Activated T-cell treated with anti-CD3 and anti-CD28 coated beads for 1 hour (primary cell): ENCODE results near the gene ITGA1.
"Not testable (repeated sequence)": the region's sequence is repeated elsewhere in the genome, so short reads cannot be mapped to it uniquely, and the experiment has no call there.

Experiments used
- DNase-seq: peaks from one replicate; pipeline ENCODE4 v3.0.0-alpha.2; 2020; ENCODE audit warnings: low read depth

The ITGA1 gene

DNA sequence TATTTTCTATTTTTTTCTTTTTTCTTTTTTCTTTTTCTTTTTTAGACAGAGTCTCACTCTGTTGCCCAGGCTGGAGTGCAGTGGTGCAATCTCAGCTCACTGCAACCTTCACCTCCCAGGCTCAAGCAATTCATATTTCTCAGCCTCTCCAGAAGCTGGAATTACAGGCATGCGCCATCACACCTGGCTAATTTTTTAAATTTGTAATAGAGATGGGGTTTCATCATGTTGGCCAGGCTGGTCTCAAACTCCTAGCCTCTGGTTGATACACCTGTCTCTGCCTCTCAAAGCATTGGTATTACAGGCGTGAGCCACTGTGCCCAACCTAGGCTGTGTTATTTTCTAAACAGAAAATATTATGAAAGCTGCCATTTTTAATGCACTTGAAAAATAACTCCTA is 78.3 kb downstream of the ITGA1 start:
- DNase-seq: not testable (repeated sequence)

DNA sequence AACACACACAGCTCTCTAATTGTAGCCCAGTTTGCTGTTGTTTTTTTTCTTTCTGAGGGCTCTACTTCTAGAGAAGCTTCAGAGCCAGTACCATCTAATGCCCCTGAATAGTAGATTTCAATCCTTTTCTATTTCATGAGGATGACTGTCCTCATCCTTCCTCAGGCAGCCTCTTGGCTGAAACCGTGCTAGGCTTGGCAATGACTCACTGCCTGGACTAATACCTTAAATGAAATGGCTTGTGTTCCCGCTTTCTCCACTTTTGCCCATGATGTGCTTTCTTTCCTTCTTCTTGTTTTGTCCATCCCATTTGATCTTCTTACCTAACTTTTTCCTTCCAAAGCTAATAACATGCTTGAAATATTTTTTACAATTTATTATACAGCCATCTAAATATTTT is 80.1 kb downstream of the ITGA1 start:
- DNase-seq: no peak

DNA sequence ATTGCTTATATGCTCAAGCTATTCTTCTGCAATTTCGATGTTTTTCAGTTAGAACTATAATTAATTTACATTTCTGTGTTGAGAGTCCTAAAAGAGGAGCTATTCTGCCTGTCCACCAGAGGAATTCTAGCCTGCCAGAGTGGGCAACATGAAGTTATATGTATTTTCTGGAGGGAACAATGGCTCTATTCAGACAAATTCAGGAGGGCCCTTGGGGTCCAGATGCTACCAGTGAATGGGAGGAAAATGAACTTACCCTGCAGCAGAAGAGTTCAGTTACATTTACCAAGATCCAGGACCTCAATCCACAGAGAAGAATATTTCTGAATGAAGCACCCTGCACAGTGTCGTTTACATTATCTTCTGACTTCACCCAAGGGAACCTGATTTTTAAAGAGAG is 80.7 kb downstream of the ITGA1 start:
- DNase-seq: no peak

DNA sequence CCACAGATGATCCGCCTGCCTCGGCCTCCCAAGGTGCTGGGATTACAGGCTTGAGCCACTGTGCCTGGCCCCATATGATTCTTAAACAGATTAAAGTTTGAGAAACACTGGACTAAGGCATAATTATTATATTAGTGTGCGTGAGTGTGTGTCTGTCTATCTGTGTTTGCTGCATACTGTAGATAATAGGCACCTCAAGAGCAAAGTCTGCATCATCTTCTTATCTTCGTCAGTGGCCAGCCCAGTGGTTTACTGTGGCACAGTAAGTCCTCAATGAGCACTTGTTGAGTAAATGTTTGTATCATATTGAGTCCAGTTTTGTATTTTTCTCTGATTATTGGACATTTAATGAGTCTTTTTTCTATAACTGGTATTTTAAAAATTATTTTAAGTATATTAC is 81.7 kb downstream of the ITGA1 start:
- no peak for DNase-seq

DNA sequence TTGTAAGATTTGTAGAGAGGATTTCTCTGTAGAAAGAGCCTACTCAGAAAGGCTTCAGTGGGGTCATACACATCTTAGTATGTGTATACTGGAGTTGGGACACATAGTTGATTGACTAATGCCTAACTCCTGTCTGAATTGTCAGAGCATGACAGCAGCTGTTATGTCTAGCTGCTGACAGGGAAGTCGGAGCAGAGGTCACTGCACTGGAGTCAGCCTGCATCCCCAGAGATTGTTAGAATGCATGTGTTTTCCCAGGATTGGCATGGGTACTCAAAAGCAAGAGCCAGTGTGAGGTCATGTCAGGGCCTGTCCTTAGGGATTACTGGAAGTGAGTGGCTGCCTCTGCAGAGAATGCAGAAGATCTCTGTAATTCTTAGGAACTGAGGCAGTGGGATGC is 82.7 kb downstream of the ITGA1 start:
- no peak for DNase-seq

DNA sequence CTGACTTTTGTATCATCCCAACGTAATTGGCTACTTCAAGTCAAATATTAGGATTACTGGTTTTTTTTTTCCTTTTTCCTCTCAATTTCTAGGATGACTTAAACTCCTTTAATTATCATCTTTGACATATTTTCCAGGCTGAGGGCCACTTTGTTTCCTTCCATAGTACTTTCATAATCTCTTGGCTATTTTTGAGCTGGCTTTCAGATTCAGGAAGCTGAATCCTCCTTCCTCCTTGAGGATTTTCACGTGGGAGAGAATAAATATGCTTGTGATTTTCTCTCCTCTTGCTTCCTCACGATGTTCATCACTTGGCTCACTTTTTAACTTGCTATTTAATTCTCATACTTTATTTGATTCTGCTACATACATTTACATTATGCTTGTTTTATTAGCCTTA is 88.1 kb downstream of the ITGA1 start:
- no peak for DNase-seq

DNA sequence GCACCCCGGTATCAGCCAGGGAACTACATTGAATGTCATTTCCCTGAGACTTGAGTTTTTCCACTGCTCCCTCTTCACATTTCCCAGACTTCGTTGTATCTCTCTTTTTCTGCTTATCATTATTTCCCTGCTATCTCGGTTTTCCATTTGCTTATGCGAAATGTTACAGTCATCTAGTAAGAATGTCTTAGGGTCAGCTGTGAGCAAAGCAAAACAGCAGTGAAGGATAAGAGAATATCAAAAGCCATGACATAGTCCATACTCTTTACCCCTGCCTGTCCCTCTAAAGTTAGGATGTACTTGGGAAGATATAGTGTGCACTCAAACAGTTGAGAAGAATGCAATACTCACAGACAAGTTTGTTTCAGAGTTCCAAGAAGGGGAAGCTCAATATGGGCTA is 88.7 kb downstream of the ITGA1 start:
- no peak for DNase-seq

DNA sequence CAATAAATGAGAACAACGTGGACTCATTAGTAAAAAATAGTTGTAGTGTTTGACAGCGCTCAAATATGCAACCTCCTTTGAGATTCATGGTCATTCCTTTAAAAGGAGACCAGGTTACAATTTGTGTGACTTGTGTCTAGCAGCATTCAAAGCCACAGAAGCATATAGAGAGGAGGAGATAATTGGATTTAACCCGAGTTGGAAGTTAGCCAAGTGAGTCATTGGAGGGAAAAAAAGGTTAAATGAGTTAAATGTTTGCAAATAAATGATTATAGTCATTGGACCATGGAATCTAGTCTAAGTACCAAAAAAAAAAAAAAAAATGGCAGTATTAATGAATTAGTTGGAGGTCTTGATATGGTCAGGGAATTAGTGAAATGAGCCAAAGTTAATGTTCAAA is 90.9 kb downstream of the ITGA1 start:
- DNase-seq: no peak

DNA sequence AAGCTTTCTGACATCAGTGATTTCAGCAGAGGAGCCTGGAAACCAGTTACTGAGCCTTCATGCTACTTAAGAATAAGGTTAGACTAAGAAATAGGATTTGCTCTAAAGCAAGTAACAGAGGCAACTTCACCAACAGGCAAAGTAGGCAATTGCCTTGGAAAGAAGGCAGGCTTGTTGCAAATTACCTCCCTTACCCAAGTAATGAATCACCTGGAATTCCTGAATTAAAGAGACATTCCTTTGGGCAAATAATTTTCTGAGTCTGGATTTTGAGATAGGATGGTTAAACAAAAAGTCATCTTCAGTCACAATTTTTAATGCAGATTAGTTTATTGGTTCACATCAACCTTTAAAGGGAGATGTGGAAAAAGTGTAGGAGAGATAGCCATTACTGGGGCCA is 92.8 kb downstream of the ITGA1 start:
- no peak for DNase-seq

DNA sequence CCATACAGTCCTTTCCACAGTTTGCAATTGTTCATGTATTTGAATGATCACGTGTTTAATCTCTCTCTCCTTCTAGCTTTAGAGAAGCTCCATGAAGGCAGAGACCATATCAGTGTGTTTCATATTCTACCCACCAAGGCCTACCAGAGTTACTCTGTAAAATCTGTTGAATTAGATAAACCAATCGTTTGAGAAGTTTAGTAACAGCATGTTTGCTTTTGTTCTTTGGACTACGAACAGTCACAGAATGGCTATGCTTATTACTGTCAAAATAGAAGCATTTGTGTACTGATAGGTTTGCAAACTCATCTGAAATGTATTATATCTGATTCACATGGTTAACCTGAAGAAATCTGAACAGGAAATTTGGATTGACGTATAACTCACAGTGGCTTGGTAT is 93.8 kb downstream of the ITGA1 start:
- no peak for DNase-seq

DNA sequence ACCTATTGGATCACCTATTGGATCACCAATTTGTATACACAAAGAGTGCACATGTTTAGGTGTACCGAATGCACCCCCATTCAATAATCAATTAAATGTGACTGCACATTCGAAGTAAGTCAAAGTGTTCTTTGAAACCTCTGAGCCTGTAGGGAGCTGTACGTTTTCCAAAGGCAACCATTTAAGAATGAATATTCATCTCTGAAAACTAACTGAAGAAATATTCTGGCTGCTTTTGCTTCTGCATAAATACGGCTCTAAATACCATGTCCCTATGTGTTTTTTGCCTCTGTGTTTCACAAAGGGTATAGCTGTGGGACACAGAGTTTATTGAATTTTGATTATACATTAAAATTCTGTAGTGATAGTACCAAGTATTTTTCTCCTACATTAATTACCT is 95.4 kb downstream of the ITGA1 start:
- no peak for DNase-seq

DNA sequence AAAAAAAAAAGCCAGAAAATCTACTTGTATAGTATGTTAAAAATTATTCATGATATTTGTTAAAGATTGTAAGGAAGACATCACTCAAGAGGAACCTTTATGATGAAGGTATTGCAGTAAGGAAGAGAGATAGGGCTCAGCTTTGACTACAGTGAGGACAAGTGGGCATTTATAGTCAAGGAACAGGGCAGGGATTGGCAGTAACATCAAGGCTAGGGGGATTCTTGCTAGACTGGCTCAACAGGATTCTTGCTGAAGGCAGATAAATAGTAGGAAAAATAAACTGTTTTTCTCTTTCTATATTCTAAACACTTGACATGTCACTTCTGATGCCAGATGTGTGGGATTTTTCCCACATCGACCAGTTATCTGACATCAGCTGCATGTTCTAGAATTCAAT is 96.7 kb downstream of the ITGA1 start:
- DNase-seq: no peak

DNA sequence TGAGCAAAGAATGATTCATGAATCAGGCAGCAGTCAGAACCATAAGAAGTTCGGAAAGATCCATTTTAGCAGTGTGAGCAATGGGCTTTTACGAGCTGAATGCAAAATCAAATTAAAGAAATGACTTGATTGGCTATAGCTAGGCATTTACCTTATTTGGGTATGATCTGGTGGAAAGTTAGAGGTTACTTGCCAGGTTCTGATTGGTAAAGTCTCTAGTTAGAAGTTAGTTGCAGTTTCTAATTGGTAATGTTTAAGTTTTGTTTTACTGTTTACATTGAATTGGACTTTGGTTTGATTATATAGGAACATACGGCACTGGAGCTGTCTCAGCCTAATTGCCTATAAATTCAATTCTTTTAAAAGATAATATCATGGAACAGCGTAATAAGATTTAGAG is 97.9 kb downstream of the ITGA1 start:
- no peak for DNase-seq

DNA sequence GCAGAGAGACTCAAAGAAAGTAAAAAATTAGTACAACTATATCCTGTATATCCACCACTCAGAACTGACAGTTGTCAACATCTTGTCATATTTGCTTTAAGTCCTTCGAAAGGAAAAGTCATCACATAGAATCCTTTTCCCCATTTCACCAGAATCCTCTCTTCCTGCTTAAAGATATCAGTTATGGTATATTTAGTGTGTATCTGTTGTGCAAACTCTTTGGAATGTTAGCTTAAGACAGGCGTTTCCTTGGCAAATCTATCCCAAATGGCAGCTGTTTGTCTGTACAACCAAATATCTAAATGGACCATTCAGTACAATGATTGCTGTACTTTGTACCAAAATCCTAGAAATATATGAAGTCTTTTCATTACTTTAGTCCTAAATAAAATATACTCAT is 98.5 kb downstream of the ITGA1 start:
- DNase-seq: no peak

DNA sequence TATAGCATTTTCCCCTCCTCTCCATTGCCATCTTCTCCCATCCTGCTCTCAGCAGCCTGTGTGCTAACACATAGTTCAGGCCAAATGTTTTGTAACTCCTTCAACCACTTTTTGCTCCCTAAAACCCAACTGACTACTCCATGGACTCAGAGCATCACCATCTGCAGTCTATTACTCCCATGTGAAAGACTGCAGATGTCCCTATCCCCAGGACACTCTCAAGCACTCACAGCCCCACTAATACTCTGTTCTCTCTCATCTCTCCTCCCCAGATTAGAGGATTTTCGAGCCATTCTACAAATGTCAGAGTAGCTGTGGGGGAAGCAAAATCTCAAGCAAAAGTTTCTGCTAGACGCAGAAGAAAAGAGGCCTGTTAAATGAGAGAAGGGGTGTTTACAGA is 99.3 kb downstream of the ITGA1 start:
- no peak for DNase-seq

DNA sequence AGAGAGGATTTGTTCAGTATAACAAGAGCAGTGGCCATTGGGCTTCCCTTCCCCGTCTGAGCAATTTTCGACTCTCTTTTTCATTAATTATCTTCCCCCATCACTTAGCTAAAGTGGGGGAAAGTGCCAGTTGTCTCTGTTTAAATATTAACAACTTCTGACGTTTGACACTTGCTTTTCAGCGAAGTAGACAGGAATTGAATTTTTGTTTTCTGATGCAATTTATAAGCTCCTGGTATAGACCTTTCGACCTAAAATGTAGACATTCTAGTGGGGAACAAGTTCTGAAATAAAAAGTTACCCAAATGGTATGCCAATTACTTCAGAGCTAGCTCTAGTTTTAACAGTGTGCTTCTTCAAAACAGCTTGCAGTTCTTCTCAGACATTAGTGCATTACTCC is 100.6 kb downstream of the ITGA1 start:
- no peak for DNase-seq

DNA sequence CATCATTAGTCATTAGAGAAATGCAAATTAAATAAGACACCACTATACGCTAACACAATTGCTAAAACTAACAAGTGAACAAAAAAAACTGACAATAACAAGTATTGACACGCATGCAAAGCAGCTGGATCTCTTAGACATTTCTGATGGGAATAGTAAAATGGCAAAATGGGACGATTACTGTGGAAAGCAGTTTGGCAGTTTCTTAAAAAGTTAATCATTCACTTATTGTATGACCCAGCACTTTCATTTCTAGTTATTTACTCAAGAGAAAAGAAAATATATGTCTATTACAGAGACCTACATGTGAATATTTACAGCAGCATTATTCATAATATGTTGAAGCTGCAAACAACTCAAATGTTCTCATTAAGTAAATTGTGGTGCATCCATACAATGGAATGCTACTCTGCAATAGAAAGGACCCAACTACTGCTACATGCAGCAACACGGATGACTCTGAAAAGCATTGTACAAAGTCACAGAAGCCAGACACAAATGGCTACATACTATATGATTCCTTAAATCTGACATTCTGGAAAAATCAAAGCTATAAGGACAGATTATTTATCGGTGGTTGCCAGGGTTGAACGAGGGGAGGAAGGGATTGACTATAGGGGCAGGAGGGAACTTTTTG is 104.6 kb downstream of the ITGA1 start:
- no peak for DNase-seq

DNA sequence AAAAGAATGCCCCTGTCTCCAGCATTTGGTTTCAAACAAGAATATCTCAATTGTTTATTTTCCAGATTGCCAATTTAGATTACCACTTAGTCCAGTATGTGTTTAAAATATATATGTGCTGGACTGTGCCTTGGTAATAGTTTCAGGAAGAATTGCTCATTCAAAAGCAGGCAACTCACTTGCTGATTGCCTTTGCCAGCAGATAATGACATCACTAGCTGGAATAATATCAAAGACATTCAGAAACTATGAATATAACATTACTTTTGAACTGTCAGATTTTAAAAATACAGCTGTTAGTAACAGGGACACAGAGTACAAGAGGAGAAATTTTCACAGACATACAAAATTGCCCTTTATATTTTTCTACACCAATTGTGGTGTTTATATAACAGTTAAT is 105.4 kb downstream of the ITGA1 start:
- no peak for DNase-seq

DNA sequence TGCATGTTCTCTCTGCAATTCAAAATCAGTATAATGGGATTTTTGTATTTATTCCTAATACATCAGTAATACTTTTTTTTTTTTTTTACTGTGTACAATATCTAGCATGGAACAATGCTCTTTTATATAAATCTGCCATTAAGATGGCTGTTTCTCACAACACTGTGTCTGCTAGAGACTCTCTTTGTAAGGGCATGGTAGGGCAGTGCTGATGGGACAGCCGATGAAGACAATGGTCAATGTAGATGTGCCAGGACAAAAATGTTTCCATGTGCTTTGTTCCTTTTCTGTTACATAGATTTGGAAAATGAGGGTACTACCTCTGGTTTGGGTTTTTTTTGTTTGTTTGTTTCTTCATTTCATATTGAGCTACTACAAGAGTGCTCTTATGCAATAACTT is 106.1 kb downstream of the ITGA1 start:
- DNase-seq: no peak

DNA sequence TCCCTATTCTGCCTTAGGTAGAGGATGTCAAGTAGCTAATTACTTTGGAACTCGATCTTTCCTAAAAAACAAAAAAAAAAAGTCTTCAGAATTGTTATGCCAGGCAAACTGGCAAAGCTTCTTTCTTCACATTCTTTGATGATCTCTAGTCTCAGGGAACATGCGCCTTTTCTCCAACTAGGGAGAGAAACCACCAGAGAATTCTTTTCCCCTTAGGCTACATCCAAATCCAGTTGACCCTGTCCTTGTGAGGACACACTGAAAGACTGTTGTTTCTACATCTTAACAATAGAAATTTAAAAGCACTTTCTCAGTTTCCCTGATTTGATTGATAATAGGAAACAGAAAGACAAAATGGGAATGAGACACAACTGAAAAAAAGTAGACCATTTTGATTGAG is 106.7 kb downstream of the ITGA1 start:
- DNase-seq: no peak

DNA sequence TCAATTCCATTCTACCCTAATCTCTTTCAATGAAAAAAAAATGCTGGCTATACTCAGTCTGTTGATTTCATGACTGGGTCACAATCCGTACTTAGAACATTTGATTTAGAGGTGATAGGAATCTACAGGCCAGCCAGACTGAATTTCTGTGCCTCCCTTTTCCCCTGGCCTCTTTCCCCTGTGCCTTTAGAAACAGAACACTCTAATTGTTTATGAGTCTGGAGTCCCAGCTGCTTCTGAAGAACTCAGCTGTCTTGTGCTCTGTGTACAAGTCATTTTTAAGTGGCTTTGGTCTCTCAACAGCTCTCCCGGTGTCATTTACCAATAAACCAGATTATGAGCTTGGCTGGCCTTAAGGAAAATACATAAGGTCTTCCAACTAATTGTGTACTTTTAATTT is 107.4 kb downstream of the ITGA1 start:
- DNase-seq: no peak

DNA sequence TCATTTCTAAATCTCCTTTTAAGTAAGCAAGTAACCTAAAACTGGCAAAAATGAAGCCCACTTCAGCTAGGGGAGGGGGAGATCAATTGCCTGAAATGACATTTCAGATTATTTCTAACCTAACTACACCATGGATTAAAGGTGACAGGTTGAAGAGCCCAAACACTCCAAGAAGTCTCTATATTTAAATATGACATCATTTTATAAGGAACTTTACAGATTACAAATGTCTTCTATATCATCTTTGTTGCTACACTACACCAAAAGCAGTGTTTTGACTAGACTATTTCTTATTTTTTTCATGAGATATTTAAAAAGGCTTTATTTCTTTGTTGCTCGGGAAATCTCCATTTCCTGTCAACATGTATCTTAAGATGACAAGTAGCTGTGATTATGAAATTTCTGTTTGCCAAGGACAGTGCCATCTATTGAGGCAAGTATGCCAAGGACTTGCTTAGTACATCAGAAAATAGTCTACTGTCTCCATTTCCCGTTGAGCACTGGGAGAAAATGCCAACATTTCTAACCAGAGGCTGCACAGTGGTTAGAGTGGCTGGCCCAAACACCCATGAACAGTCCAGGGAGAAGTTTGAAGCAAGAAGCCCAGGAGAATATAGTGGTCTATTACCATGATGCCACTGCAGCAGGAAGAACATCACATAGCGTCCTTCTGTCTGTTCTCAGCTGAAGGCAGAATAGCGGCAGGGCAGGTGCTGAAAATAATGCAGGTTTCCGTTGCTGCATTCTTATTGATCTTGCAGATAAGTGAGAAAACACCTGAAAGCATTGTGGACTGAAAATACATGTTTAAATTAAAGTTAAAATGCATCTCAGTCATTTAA is 108.1 kb downstream of the ITGA1 start:
- DNase-seq: no peak

DNA sequence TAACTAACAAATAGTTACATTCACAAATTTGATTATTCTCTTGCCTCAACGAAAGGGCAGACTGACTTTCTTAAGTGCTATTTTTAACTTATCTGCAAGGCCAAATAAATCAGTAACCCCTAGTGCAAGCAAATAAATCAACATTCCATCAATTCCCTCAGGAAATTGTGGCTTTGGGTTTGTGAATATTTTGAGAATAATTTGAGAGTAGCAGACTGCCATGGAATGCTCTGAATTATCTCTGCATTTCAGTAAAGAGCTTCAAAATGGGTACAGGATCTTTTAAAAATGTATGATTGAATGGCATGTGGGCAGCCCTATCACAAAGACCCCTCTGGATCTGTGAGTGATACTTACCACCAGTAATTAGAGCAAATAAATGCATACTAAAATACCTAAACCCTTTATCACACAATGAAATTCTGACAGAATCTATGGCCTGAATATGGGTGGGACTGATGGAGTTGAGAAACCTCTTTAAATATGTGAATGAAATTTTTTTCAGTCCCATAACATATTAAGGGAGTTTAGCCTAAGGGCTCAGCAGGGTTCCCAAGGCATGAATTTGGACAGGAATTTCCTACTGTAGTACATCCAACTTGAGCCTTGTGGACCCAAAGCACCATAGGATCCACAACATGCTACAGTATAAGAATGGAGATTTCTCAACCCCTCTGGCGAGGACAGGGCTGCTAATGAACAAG is 109.0 kb downstream of the ITGA1 start:
- DNase-seq: no peak
